ENCODE results near the gene HACL1. TPM values are rescaled to one million over a fixed set of nuclear protein-coding genes. Genes with fewer than 3 reads are reported as not detected.
"Not testable (repeated sequence)": the region's sequence is repeated elsewhere in the genome, so short reads cannot be mapped to it uniquely, and the experiment has no call there.

HACL1 gene
- total RNA-seq, 1 donor, result 48.7 TPM

GRCh38 chr3:15585111-15585845 is 16.1 kb downstream of the HACL1 start:
- no peak for DNase-seq (ENCODE audit: low read depth in 2 of 3, low spot score in 2 of 3)

- no peak for DNase-seq (ENCODE audit: low read depth in 2 of 3, low spot score in 2 of 3)
Measured at GRCh38 chr3:15581471-15582394, 19.6 kb downstream of the HACL1 start.

- no peak for DNase-seq (ENCODE audit: low read depth in 2 of 3, low spot score in 2 of 3)
Measured at GRCh38 chr3:15579051-15579450, 22.3 kb downstream of the HACL1 start.

DNA sequence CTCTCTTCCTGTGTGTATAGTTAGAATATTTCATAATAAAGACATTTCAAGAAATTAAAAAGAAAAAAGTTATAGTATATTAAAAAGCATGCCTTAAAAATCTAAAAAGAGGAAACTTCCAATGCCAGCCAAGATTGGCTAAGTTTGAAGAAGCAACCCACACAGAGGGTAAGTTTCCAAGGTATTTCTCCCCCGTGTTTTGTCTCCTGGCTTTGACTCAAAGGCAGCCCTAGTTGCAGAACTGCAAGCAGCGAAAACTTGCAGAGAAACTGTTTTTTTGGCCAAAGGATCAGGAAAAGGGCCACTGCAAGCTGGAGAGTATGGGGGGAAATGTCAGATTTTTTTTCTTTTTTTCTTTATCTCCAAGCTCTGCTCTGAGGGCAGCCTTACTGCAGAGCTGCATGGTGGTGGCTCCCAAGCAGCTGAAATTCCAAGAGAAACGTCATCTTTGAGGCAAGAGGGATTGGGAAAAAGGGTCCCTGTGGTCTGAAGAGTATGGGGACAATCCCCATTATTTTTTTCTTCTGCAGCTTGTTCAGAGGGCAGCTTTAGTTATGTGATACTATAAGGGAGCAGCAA is 23.0 kb downstream of the HACL1 start:
- no peak for DNase-seq (ENCODE audit: low read depth in 2 of 3, low spot score in 2 of 3)

- DNase-seq (ENCODE audit: low read depth in 2 of 3, low spot score in 2 of 3), result peak in 1 of 3 donors; percentile 8
Measured at GRCh38 chr3:15576475-15576874, 24.9 kb downstream of the HACL1 start.

DNA sequence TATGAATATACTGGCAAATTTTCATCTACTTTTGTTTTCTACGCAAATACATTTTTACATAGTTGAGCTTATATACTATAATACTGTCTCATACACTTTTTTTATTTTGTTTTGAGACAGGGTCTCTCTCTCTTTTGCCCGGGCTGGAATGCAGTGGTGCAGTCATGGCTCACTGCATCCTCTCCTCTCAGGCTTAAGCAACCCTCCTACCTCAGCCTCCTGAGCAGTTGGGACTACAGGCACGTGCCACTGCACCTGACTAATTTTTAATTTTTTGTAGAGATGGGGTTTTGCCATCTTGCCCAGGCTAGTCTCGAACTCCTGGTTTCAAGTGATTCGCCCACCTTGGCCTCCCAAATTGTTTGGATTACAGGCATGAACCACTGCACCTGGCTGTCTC is 25.9 kb downstream of the HACL1 start:
- DNase-seq (ENCODE audit: low read depth in 2 of 3, low spot score in 2 of 3), result no peak

GRCh38 chr3:15572138-15572537 is 29.2 kb downstream of the HACL1 start:
- no peak for DNase-seq (ENCODE audit: low read depth in 2 of 3, low spot score in 2 of 3)

DNA sequence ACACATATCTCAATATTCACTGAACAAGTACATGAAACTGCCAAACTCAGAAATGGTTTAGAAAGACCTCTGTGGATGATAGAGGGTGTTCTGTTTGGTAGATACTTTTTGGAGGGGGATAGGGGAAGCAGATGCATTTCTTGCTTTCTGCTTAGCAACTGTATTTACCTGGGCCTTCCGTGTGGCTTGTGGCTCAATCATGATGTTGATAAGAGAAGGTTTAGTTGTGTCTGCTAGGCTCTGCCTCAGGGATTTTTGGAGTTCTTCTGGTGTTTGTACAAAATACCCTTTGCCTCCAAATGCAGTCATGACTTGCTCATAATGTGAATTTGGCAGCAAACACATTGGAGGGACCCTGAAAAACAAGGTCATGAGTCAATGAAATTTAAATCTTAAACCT is 38.2 kb downstream of the HACL1 start:
- DNase-seq (ENCODE audit: low read depth in 2 of 3, low spot score in 2 of 3), result no peak

- DNase-seq (ENCODE audit: low read depth in 2 of 3, low spot score in 2 of 3), result no peak
Measured at GRCh38 chr3:15562560-15562959, 38.8 kb downstream of the HACL1 start.

DNA sequence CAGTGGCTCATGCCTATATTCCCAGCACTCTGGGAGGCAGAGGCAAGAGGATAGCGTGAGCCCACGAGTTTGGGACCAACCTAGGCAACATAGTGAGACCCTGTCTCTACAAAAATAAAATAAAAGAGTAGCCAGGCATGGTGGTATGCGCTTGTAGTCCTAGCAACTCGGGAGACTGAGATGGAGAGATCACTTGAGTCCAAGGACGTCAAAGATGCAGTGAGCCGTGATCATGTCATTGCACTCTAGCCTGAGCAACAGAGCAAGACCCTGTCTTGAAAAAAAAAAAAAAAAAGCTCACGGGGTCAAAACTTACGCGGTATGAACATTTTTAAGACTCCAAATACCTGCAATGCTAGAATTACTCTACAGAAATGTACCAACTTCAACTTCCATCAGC is 42.8 kb downstream of the HACL1 start:
- no peak for DNase-seq (ENCODE audit: low read depth in 2 of 3, low spot score in 2 of 3)

- peak; percentile 23 to 91 (median 77) for DNase-seq (ENCODE audit: low read depth in 2 of 3, low spot score in 2 of 3)
Measured at GRCh38 chr3:15557511-15557946, 43.8 kb downstream of the HACL1 start.

DNA sequence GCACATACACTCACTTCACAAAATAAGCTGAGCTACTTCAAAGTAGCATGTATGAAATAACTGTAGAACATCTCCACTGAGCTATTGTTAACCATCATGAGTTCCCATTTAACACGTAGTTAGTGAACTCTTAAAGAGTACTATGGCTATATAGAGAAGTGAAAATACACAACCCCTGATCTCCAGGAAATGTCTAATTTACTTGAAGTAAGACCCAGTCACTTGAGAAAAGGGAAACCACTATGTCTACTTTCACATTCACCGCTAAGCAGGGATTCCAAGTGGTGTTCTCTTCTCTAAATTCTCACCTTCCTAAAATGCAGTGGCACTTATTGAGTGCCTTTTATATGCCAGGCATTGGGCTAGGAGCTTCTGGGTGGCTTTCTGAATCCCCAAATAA is 44.9 kb downstream of the HACL1 start:
- DNase-seq (ENCODE audit: low read depth in 2 of 3, low spot score in 2 of 3), result peak in 2 of 3 donors; percentile 45 to 82

DNA sequence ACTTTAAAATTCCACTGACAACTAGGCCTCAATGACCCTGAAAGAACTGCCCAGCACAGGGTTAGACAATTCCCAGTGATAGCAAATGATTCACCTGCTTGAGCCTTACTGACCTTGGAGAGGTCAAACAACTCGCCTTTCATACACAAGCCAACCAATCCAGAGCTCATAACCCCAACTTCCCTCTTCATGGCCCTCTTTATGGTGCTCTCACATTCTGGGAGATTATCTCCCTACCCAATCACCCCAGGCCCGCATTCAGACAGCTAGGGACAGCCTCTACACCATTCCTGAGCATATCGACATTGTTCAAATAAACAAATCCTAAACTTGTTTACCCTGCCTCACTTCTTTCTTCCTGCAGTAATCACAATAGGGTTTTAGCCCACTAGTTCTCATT is 47.6 kb downstream of the HACL1 start:
- DNase-seq (ENCODE audit: low read depth in 2 of 3, low spot score in 2 of 3), result no peak

DNA sequence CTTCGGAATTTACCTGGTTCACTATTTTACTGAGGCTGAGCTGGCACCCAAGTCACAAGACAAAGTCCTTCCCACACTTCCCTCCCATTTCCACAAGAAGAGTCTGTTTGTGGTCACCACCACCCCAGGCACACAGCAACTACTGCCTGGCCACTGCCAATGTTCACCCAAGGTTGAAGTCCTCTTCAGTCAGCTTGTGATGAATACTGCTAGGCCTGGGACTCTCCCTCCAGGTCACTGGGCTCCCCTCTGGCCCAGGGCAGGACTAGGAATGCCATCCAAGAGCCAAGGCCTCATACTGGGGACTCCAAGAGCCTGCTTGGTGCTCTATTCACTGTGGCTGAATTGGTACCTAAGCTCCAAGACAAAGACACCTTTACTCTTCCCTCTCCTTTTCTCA is 49.5 kb downstream of the HACL1 start:
- no peak for DNase-seq (ENCODE audit: low read depth in 2 of 3, low spot score in 2 of 3)

DNA sequence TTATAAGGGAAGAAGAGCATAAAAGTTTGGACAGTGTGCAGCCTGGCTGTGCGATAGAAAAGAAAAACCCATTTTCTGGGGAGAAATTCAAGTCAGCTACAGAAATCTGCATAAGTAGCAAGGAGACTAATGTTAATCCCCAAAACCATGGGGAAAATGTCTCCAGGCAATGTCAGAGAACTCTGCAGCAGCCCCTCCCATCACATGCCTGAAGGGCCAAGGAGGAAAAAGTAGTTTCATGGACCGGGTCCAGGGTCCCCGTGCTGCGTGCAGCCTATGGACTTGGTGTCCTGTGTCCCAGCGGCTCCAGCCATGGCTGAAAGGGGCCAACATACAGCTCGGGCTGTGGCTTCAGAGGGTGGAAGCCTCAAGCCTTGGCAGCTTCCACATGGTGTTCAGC is 51.5 kb downstream of the HACL1 start:
- no peak for DNase-seq (ENCODE audit: low read depth in 2 of 3, low spot score in 2 of 3)

- no peak for DNase-seq (ENCODE audit: low read depth in 2 of 3, low spot score in 2 of 3)
Measured at GRCh38 chr3:15542614-15543013, 58.8 kb downstream of the HACL1 start.

DNA sequence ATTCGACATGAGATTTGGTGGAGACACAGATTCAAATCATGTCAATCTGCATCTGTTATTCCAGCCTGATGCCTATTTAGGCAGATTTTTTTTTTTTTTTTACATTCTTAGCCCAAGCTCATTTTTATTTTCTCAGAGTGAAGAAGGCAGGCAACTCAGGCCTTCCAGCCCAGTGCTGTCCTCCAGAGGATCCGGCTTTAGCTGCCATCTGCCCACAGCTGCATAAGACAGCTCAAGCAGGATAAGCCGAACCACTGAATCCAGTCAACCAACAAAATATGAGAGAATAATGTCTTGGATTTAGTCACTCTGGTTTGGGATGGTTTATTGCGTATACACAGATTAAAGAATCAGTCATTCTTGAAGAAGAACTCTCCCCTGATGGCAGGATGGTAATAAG is 60.0 kb downstream of the HACL1 start:
- DNase-seq (ENCODE audit: low read depth in 2 of 3, low spot score in 2 of 3), result no peak

GRCh38 chr3:15539066-15539465 is 62.3 kb downstream of the HACL1 start:
- DNase-seq (ENCODE audit: low read depth in 2 of 3, low spot score in 2 of 3), result no peak

GRCh38 chr3:15538345-15538744 is 63.0 kb downstream of the HACL1 start:
- no peak for DNase-seq (ENCODE audit: low read depth in 2 of 3, low spot score in 2 of 3)

DNA sequence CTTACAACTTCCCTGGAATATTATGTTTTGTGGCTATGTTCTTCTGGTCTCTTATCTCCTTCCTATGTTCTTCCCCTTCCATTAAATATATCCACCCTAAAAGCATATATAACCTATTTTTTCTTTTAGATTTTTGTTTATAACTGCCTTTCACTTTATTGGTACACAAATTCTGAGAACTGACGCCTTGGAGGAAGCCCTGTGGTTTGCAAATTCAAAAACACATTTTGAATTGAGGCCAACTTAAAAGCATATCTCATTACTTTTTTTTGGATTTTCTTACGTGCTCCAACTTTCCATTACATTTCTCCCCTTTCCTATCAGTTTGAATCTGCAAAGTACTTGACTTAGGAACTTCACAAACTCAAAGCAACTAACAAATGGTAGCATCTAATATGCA is 64.5 kb downstream of the HACL1 start:
- no peak for DNase-seq (ENCODE audit: low read depth in 2 of 3, low spot score in 2 of 3)

DNA sequence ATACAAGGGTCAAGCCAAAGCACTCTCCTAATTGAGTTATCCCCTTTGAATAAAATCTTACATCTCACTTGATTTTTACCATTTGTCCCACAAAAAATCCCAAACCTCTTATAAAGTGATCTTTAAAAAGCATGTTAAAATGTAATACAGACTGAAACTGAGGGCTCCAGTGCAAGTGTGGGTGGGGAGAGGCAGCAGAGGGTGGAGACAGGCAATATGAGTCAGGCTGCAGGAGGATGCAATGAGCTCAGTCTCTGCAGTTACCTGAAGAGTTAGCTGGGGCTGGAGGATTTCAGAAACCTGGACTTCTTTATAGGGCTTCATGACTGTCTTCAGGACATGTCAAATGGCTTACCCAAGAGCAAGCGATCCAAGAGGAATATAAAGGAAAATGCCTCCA is 65.6 kb downstream of the HACL1 start:
- no peak for DNase-seq (ENCODE audit: low read depth in 2 of 3, low spot score in 2 of 3)

GRCh38 chr3:15532614-15533013 is 68.8 kb downstream of the HACL1 start:
- not testable (repeated sequence) for DNase-seq (ENCODE audit: low read depth in 2 of 3, low spot score in 2 of 3)
